GM18519 (cell line): ENCODE data around the gene MYH16.
"Not testable (repeated sequence)": the region's sequence is repeated elsewhere in the genome, so short reads cannot be mapped to it uniquely, and the experiment has no call there.

Source experiments
- ATAC-seq: cut with Tn5 transposase; IDR thresholded peaks from one replicate; pipeline ENCODE4 v1.9.1; 2021; ENCODE audit warnings: mild to moderate bottlenecking, moderate library complexity; ENCODE audit not compliant: unreplicated experiment, low FRiP score

The MYH16 gene

GRCh38 chr7:99340659-99341058, 68.0 kb downstream of the MYH16 start:
- no peak for ATAC-seq

GRCh38 chr7:99344061-99344647, 71.5 kb downstream of the MYH16 start:
- ATAC-seq: no peak

- not testable (repeated sequence) for ATAC-seq
These were observed 78.0 kb downstream of the MYH16 start for GRCh38 chr7:99350641-99351040.

- no peak for ATAC-seq
These were observed 79.6 kb downstream of the MYH16 start for GRCh38 chr7:99352247-99352646.

GRCh38 chr7:99355098-99355497, 82.5 kb downstream of the MYH16 start:
- no peak for ATAC-seq

GRCh38 chr7:99357701-99358490, 85.3 kb downstream of the MYH16 start:
- ATAC-seq: no peak

- not testable (repeated sequence) for ATAC-seq
These were observed 85.9 kb downstream of the MYH16 start for GRCh38 chr7:99358521-99358920.

GRCh38 chr7:99359465-99360154, 87.0 kb downstream of the MYH16 start:
- ATAC-seq: no peak
